OCI-LY7 (cell line): ENCODE results near the gene PLA1A. TPM values are rescaled to one million over a fixed set of nuclear protein-coding genes. Genes with fewer than 3 reads are reported as not detected.

Experiments
- BruUV-seq: library from RNA; stranded (reverse); fragments of 400-500 nt; replicated peaks from 2 replicates; lab custom pipeline; 2021; lab: Mats Ljungman, UMichigan
- CTCF ChIA-PET: fragments of 300-600 bp; sonication (Branson Sonifier 250); formaldehyde crosslinking; loops from one replicate; lab custom pipeline; 2022; ENCODE audit warnings: antibody characterized with exemption; ENCODE audit not compliant: unreplicated experiment; lab: Charles Lee
- POLR2A ChIA-PET: fragments of 300-600 bp; sonication (Branson Sonifier 250); formaldehyde crosslinking; loops from one replicate; lab custom pipeline; 2022; ENCODE audit warnings: antibody characterized with exemption; lab: Charles Lee
- DNase-seq: peaks from one replicate; pipeline ENCODE4 v3.0.0-alpha.2; 2015; ENCODE audit warnings: low spot score
- H2AFZ ChIP-seq: fragments of 200-600 bp; sonication (generic), shearing (Covaris generic); 2 replicates; pipeline ENCODE4 v1.6.1; 2014; ENCODE audit warnings: mild to moderate bottlenecking, antibody characterized with exemption, low read length, moderate library complexity
- H3K27ac ChIP-seq: fragments of 200-600 bp; sonication (generic); 2 replicates; pipeline ENCODE4 v1.5.1; 2014; ENCODE audit warnings: mixed run types, low read depth, mild to moderate bottlenecking, moderate library complexity, low read length, inconsistent platforms; ENCODE audit not compliant: poor library complexity, severe bottlenecking
- H3K36me3 ChIP-seq: fragments of 200-600 bp; sonication (generic); 2 replicates; pipeline ENCODE4 v1.6.1; 2014; ENCODE audit warnings: mild to moderate bottlenecking, antibody characterized with exemption, low read length, moderate library complexity, mixed read lengths; ENCODE audit not compliant: insufficient read depth
- H3K4me1 ChIP-seq: fragments of 200-600 bp; sonication (generic); 2 replicates; pipeline ENCODE4 v1.5.1; 2014; ENCODE audit warnings: mild to moderate bottlenecking, low read length; ENCODE audit not compliant: insufficient read depth, poor library complexity, severe bottlenecking
- H3K4me2 ChIP-seq: fragments of 200-600 bp; sonication (generic); 2 replicates; pipeline ENCODE4 v1.6.1; 2014; ENCODE audit warnings: mild to moderate bottlenecking, low read length
- H3K4me3 ChIP-seq: fragments of 200-600 bp; sonication (generic); 2 replicates; pipeline ENCODE4 v1.5.1; 2014; ENCODE audit warnings: mild to moderate bottlenecking, low read depth, low read length; ENCODE audit not compliant: poor library complexity, severe bottlenecking
- H3K79me2 ChIP-seq: fragments of 200-600 bp; sonication (generic); 2 replicates; pipeline ENCODE4 v1.6.1; 2016; ENCODE audit warnings: low read depth, mild to moderate bottlenecking, low read length, moderate library complexity, mixed read lengths; ENCODE audit not compliant: insufficient read depth
- H3K9me2 ChIP-seq: fragments of 200-600 bp; sonication (generic); 2 replicates; pipeline ENCODE4 v1.6.1; 2016; ENCODE audit warnings: mild to moderate bottlenecking, low read length, mixed read lengths; ENCODE audit not compliant: insufficient read depth
- H3K9me3 ChIP-seq: fragments of 200-600 bp; sonication (generic); 2 replicates; pipeline ENCODE4 v1.6.1; 2014; ENCODE audit warnings: mild to moderate bottlenecking, mixed run types, low read length, mixed read lengths
- H4K20me1 ChIP-seq: fragments of 200-600 bp; sonication (generic); 2 replicates; pipeline ENCODE4 v1.6.1; 2014; ENCODE audit warnings: mild to moderate bottlenecking, antibody characterized with exemption, low read length, moderate library complexity, mixed read lengths; ENCODE audit not compliant: insufficient read depth
- CTCF ChIP-seq: fragments of 200-600 bp; sonication (generic); conservative IDR thresholded peaks from 2 replicates; pipeline ENCODE4 v1.5.1; 2014; ENCODE audit warnings: mild to moderate bottlenecking, antibody characterized with exemption, low read length, moderate library complexity, mixed read lengths
- EZH2phosphoT487 ChIP-seq: fragments of 200-600 bp; sonication (generic); IDR thresholded peaks from 2 replicates; pipeline ENCODE4 v1.6.1; 2018; ENCODE audit warnings: low read depth, borderline replicate concordance, mild to moderate bottlenecking, mixed run types, antibody characterized with exemption, low read length, moderate library complexity, mixed read lengths
- intact Hi-C: fragments of 100-400 bp; cut with micrococcal nuclease; formaldehyde crosslinking; loops from one replicate; pipeline ENCODE4 v1.10.0; 2022; ENCODE audit not compliant: unreplicated experiment
- total RNA-seq, 2 experiments: library from RNA; depleted of rRNA in 1 of 2; stranded (reverse); fragments of >200 nt in 1 of 2; shearing (Covaris generic) in 1 of 2; gene quantifications; 2 replicates each; pipeline ENCODE4 v1.2.3, GENCODE V29; 2014 to 2022

The PLA1A gene
- total RNA-seq, 2 experiments from 2014 or later, result not detected

- DNase-seq, result no peak
- no TSS peak for BruUV-seq
- no peaks in the 10 kb centered on the region for H3K9me2 ChIP-seq
- H2AFZ ChIP-seq, result no peak overlapping the region
- CTCF ChIA-PET, result no interaction called here
- H3K36me3 ChIP-seq, result peaks cover 17% of the 10 kb centered on the region
- no peaks in the 10 kb centered on the region for H3K79me2 ChIP-seq
- POLR2A ChIA-PET, result interaction anchor here (0.8 to 2.7 kb wide), 5 partner anchors 10 to 388 kb away, joined by 3 to 10 read pairs (median 3); no protein-coding TSS in a partner anchor
- no peaks in the 10 kb centered on the region for H4K20me1 ChIP-seq
- TF ChIP-seq CTCF (no peak), EZH2phosphoT487 (no peak)
- no peak overlapping the region for H3K4me2 ChIP-seq
- intact Hi-C loops, result no loop called here
- no peak overlapping the region for H3K4me3 ChIP-seq
- H3K9me3 ChIP-seq, result no peaks in the 10 kb centered on the region
- no peak overlapping the region for H3K27ac ChIP-seq
- peaks cover 6% of the 10 kb centered on the region for H3K4me1 ChIP-seq
Measured at GRCh38 chr3:119662604-119663373, 65.1 kb downstream of the PLA1A start.

GRCh38 chr3:119663885-119664284, 66.2 kb downstream of the PLA1A start:
- Histone ChIP-seq H3K9me3 (no peaks in the 10 kb centered on the region), H3K36me3 (peaks cover 26% of the 10 kb centered on the region), H3K27ac (no peak overlapping the region), H3K4me2 (no peak overlapping the region), H3K79me2 (no peaks in the 10 kb centered on the region), H4K20me1 (no peaks in the 10 kb centered on the region), H2AFZ (no peak overlapping the region), H3K9me2 (no peaks in the 10 kb centered on the region), H3K4me3 (no peak overlapping the region), H3K4me1 (peaks cover 6% of the 10 kb centered on the region)
- DNase-seq, result no peak
- no TSS peak for BruUV-seq
- TF ChIP-seq CTCF (no peak), EZH2phosphoT487 (no peak)
- intact Hi-C loops, result no loop called here
- CTCF ChIA-PET, result no interaction called here
- POLR2A ChIA-PET, result interaction anchor here (0.9 to 2.7 kb wide), 3 partner anchors 9 to 389 kb away, joined by 3 to 10 read pairs (median 3); no protein-coding TSS in a partner anchor

GRCh38 chr3:119664370-119664769, 66.7 kb downstream of the PLA1A start:
- H4K20me1 ChIP-seq, result no peaks in the 10 kb centered on the region
- no peaks in the 10 kb centered on the region for H3K9me3 ChIP-seq
- H3K79me2 ChIP-seq, result no peaks in the 10 kb centered on the region
- H2AFZ ChIP-seq, result no peak overlapping the region
- ChIA-PET POLR2A (interaction anchor here (2.7 kb wide), 1 partner anchor 8 kb away, joined by 10 read pairs; no protein-coding TSS in a partner anchor), CTCF (no interaction called here)
- no peak overlapping the region for H3K4me3 ChIP-seq
- no peak for TF ChIP-seq EZH2phosphoT487
- no peak for TF ChIP-seq CTCF
- H3K9me2 ChIP-seq, result no peaks in the 10 kb centered on the region
- BruUV-seq, result no TSS peak
- no peak overlapping the region for H3K27ac ChIP-seq
- intact Hi-C loops, result no loop called here
- H3K4me2 ChIP-seq, result no peak overlapping the region
- DNase-seq, result no peak
- peaks cover 31% of the 10 kb centered on the region for H3K36me3 ChIP-seq
- H3K4me1 ChIP-seq, result peaks cover 6% of the 10 kb centered on the region
